SK-N-SH treated with all-trans-retinoic acid at 6 μM for 48 hours (cell line): ENCODE data around the gene LMAN2L.

Experiments used
- ESRRG ChIP-seq: fragments of 250-450 bp; sonication (Bioruptor Pico); IDR thresholded peaks from 2 replicates; pipeline ENCODE4 v1.6.1; 2021; ENCODE audit warnings: mild to moderate bottlenecking
- OSR1 ChIP-seq: fragments of 250-450 bp; sonication (Bioruptor Pico); IDR thresholded peaks from 2 replicates; pipeline ENCODE4 v1.8.0; 2022; ENCODE audit warnings: moderate library complexity, mild to moderate bottlenecking, inconsistent platforms
- PATZ1 ChIP-seq: fragments of 250-450 bp; sonication (Bioruptor Pico); IDR thresholded peaks from 2 replicates; pipeline ENCODE4 v1.8.0; 2020; ENCODE audit warnings: mild to moderate bottlenecking, moderate library complexity, borderline replicate concordance
- PPARA ChIP-seq: fragments of 250-450 bp; sonication (Bioruptor Pico); IDR thresholded peaks from 2 replicates; pipeline ENCODE4 v1.5.0; 2020; ENCODE audit warnings: mild to moderate bottlenecking, borderline replicate concordance
- RARB ChIP-seq: fragments of 250-450 bp; sonication (Bioruptor Pico); IDR thresholded peaks from 2 replicates; pipeline ENCODE4 v1.8.0; 2021; ENCODE audit warnings: mild to moderate bottlenecking, moderate library complexity
- TOX ChIP-seq: fragments of 250-450 bp; sonication (Bioruptor Pico); IDR thresholded peaks from 2 replicates; pipeline ENCODE4 v1.8.0; 2021; ENCODE audit warnings: mild to moderate bottlenecking, moderate library complexity, borderline replicate concordance
- ZC3H10 ChIP-seq: fragments of 250-450 bp; sonication (Bioruptor Pico); IDR thresholded peaks from 2 replicates; pipeline ENCODE4 v1.5.1; 2021; ENCODE audit warnings: mild to moderate bottlenecking, moderate library complexity
- ZFP30 ChIP-seq: fragments of 450-650 bp; formaldehyde crosslinking; IDR thresholded peaks from 2 replicates; pipeline ENCODE4 v1.5.0; 2022; ENCODE audit warnings: mild to moderate bottlenecking, moderate library complexity
- ZNF565 ChIP-seq: fragments of 450-650 bp; formaldehyde crosslinking; conservative IDR thresholded peaks from 2 replicates; pipeline ENCODE4 v1.5.0; 2020; ENCODE audit warnings: low read depth, mild to moderate bottlenecking, moderate library complexity
- ZNF70 ChIP-seq: fragments of 450-650 bp; formaldehyde crosslinking; IDR thresholded peaks from 2 replicates; pipeline ENCODE4 v1.5.0; 2020; ENCODE audit warnings: mild to moderate bottlenecking, moderate library complexity
- TF ChIP-seq, protein P1 (sequence below): fragments of 250-450 bp; sonication (Bioruptor Pico); IDR thresholded peaks from 2 replicates; pipeline ENCODE4 v1.5.1; 2021; ENCODE audit warnings: mild to moderate bottlenecking, moderate library complexity

DNA sequence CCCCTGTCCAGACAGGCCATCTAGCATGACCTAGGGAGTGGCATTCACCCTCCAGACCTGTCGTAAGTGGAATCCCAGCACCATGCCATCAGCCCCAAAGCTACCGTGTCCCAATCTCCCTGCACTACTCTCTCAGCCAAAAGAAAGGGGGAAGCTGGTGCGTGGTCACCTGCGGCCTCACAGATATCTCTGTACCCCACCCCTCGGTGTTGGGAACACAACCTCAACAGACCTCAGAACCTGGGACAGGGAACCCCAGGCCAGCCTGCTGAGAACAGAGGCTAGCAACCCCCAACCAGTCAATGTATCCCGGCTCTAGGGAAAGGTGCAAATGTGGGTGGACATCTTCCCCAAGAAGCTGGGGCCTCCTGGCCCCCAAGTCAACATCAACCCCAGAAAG, 38.2 kb downstream of the LMAN2L start:
- TF ChIP-seq TOX (CRISPR knock-in tag), result no peak
- no peak for TF ChIP-seq ZNF70 (CRISPR knock-in tag)
- TF ChIP-seq PPARA (CRISPR knock-in tag), result no peak
- TF ChIP-seq, protein P1, sequence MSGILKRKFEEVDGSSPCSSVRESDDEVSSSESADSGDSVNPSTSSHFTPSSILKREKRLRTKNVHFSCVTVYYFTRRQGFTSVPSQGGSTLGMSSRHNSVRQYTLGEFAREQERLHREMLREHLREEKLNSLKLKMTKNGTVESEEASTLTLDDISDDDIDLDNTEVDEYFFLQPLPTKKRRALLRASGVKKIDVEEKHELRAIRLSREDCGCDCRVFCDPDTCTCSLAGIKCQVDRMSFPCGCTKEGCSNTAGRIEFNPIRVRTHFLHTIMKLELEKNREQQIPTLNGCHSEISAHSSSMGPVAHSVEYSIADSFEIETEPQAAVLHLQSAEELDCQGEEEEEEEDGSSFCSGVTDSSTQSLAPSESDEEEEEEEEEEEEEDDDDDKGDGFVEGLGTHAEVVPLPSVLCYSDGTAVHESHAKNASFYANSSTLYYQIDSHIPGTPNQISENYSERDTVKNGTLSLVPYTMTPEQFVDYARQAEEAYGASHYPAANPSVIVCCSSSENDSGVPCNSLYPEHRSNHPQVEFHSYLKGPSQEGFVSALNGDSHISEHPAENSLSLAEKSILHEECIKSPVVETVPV (CRISPR knock-in tag), result no peak
- no peak for TF ChIP-seq ZC3H10 (CRISPR knock-in tag)
- TF ChIP-seq PATZ1 (CRISPR knock-in tag), result no peak
- no peak for TF ChIP-seq OSR1
- no peak for TF ChIP-seq ZNF565 (CRISPR knock-in tag)
- no peak for TF ChIP-seq RARB (CRISPR knock-in tag)
- TF ChIP-seq ESRRG, result no peak
- TF ChIP-seq ZFP30, result no peak
